ENCODE data around the gene STX17. TPM values are rescaled to one million over a fixed set of nuclear protein-coding genes. Genes with fewer than 3 reads are reported as not detected.
A peak's percentile ranks its signal among the peaks of the same experiment; 100 is the strongest.
"Not testable (repeated sequence)": the region's sequence is repeated elsewhere in the genome, so short reads cannot be mapped to it uniquely, and the experiment has no call there.

STX17 gene
- total RNA-seq, result 20.1 TPM
- long read RNA-seq, transcript STX17-201 (8 exons, 2,713 nt), result major isoform, 20 of 28 reads
- long read RNA-seq, partial matches to known transcripts, result 1 of 28 reads
- long read RNA-seq, other reads (novel, unspliced or antisense), result 7 of 28 reads

GRCh38 chr9:99906403-99907207 lies at the start of gene STX17:
Gene STX17 (plus strand): TSS chr9:99906654. CDS start chr9:99915240, 8,586 bp downstream.
- DNase-seq, result peak; percentile 86
- intact Hi-C loops (cut with DNase I), result no loop called here

GRCh38 chr9:99857576-99857975 lies 48.9 kb upstream of the STX17 start:
- intact Hi-C loops (cut with DNase I); DNase-seq; ATAC-seq (ENCODE audit: poor library complexity): not testable (repeated sequence)

More at GRCh38 chr9:99906403-99907207, at the start of gene STX17:
- peak; percentile 99 for ATAC-seq (ENCODE audit: poor library complexity)

GRCh38 chr9:99858087-99858486 lies 48.4 kb upstream of the STX17 start:
- DNase-seq (no peak), ATAC-seq (ENCODE audit: poor library complexity) (no peak)
- intact Hi-C loops (cut with DNase I), result no loop called here

GRCh38 chr9:99859243-99859980 lies 47.0 kb upstream of the STX17 start:
- intact Hi-C loops (cut with DNase I), result no loop called here
- no peak for DNase-seq
- no peak for ATAC-seq (ENCODE audit: poor library complexity)

GRCh38 chr9:99860266-99860665 lies 46.2 kb upstream of the STX17 start:
- DNase-seq (no peak), ATAC-seq (ENCODE audit: poor library complexity) (no peak)
- intact Hi-C loops (cut with DNase I), result no loop called here

GRCh38 chr9:99863955-99864354 lies 42.5 kb upstream of the STX17 start:
- ATAC-seq (ENCODE audit: poor library complexity), result no peak
- intact Hi-C loops (cut with DNase I), result no loop called here

GRCh38 chr9:99866398-99866797 lies 40.1 kb upstream of the STX17 start:
- intact Hi-C loops (cut with DNase I), result no loop called here
- DNase-seq, result no peak
- ATAC-seq (ENCODE audit: poor library complexity), result no peak

More at GRCh38 chr9:99863955-99864354, 42.5 kb upstream of the STX17 start:
- no peak for DNase-seq

GRCh38 chr9:99867536-99867935 lies 38.9 kb upstream of the STX17 start:
- ATAC-seq (ENCODE audit: poor library complexity) (no peak), DNase-seq (no peak)
- intact Hi-C loops (cut with DNase I), result no loop called here

GRCh38 chr9:99867968-99868367 lies 38.5 kb upstream of the STX17 start:
- ATAC-seq (ENCODE audit: poor library complexity) (no peak), DNase-seq (no peak)
- intact Hi-C loops (cut with DNase I), result no loop called here

- DNase-seq (no peak), ATAC-seq (ENCODE audit: poor library complexity) (no peak)
- intact Hi-C loops (cut with DNase I), result no loop called here
Observed at GRCh38 chr9:99868845-99869244, 37.6 kb upstream of the STX17 start.

GRCh38 chr9:99870126-99870525 lies 36.3 kb upstream of the STX17 start:
- ATAC-seq (ENCODE audit: poor library complexity) (no peak), DNase-seq (no peak)
- intact Hi-C loops (cut with DNase I), result no loop called here

- ATAC-seq (ENCODE audit: poor library complexity), result no peak
- DNase-seq, result no peak
- intact Hi-C loops (cut with DNase I), result no loop called here
Observed at GRCh38 chr9:99873531-99873930, 32.9 kb upstream of the STX17 start.

- intact Hi-C loops (cut with DNase I), result no loop called here
- no peak for ATAC-seq (ENCODE audit: poor library complexity)
- DNase-seq, result no peak
Observed at GRCh38 chr9:99873943-99874584, 32.4 kb upstream of the STX17 start.

- intact Hi-C loops (cut with DNase I), result no loop called here
- no peak for ATAC-seq (ENCODE audit: poor library complexity)
- no peak for DNase-seq
Observed at GRCh38 chr9:99876190-99876589, 30.3 kb upstream of the STX17 start.

GRCh38 chr9:99878651-99879050 lies 27.8 kb upstream of the STX17 start:
- ATAC-seq (ENCODE audit: poor library complexity), result no peak
- intact Hi-C loops (cut with DNase I), result no loop called here
- DNase-seq, result no peak

- intact Hi-C loops (cut with DNase I), result no loop called here
- DNase-seq (no peak), ATAC-seq (ENCODE audit: poor library complexity) (no peak)
Observed at GRCh38 chr9:99881769-99882168, 24.7 kb upstream of the STX17 start.

GRCh38 chr9:99885747-99886146 lies 20.7 kb upstream of the STX17 start:
- intact Hi-C loops (cut with DNase I), result no loop called here
- no peak for DNase-seq
- ATAC-seq (ENCODE audit: poor library complexity), result no peak

- no peak for ATAC-seq (ENCODE audit: poor library complexity)
- intact Hi-C loops (cut with DNase I), result no loop called here
- DNase-seq, result no peak
Observed at GRCh38 chr9:99889120-99889519, 17.3 kb upstream of the STX17 start.

GRCh38 chr9:99894826-99895225 lies 11.6 kb upstream of the STX17 start:
- ATAC-seq (ENCODE audit: poor library complexity) (no peak), DNase-seq (no peak)
- intact Hi-C loops (cut with DNase I), result loop anchor here (10.0 kb wide), 1 partner anchor 70 kb away; the partner anchor contains the start of gene NR4A3
